Mucosa of stomach (tissue), 1 donor: ENCODE data around the gene HRG.

Experiments used
- H3K27me3 ChIP-seq: one replicate; pipeline ENCODE4 v1.7.0; 2013; ENCODE audit warnings: mild to moderate bottlenecking, low read length; ENCODE audit not compliant: control insufficient read depth, insufficient read depth
- H3K36me3 ChIP-seq: one replicate; pipeline ENCODE4 v1.7.0; 2013; ENCODE audit warnings: low read length; ENCODE audit not compliant: control insufficient read depth, insufficient read depth
- H3K4me1 ChIP-seq: one replicate; pipeline ENCODE4 v1.7.0; 2013; ENCODE audit warnings: mild to moderate bottlenecking, low read length; ENCODE audit not compliant: control insufficient read depth, insufficient read depth
- H3K4me3 ChIP-seq: one replicate; pipeline ENCODE4 v1.7.0; 2013; ENCODE audit warnings: low read length
- H3K9ac ChIP-seq: one replicate; pipeline ENCODE4 v1.7.0; 2013; ENCODE audit warnings: mild to moderate bottlenecking, low read length, moderate library complexity
- H3K9me3 ChIP-seq: one replicate; pipeline ENCODE4 v1.7.0; 2013; ENCODE audit warnings: mild to moderate bottlenecking, low read length, moderate library complexity; ENCODE audit not compliant: control insufficient read depth
- donor health status: Pancreatic carcinoma.

The HRG gene

GRCh38 chr3:186665625-186666188 is at the start of gene HRG:
HRG (plus strand) TSS chr3:186666014; CDS start chr3:186666032, 18 bp downstream.
- H3K4me3 ChIP-seq = no peak within 1 kb of the TSS
- H3K27me3 ChIP-seq = no peaks in the 10 kb centered on the region
- no peaks in the 10 kb centered on the region for H3K36me3 ChIP-seq
- H3K9me3 ChIP-seq = no peaks in the 10 kb centered on the region
- no peaks in the 10 kb centered on the region for H3K4me1 ChIP-seq
- H3K9ac ChIP-seq = no peak within 1 kb of the TSS

GRCh38 chr3:186616299-186616617 is 49.6 kb upstream of the HRG start:
- peaks cover 31% of the 10 kb centered on the region for H3K27me3 ChIP-seq
- no peak overlapping the region for H3K4me3 ChIP-seq
- peaks cover 10% of the 10 kb centered on the region for H3K4me1 ChIP-seq
- H3K9ac ChIP-seq = no peak overlapping the region
- no peaks in the 10 kb centered on the region for H3K36me3 ChIP-seq
- no peaks in the 10 kb centered on the region for H3K9me3 ChIP-seq

- peaks cover 10% of the 10 kb centered on the region for H3K4me1 ChIP-seq
- no peaks in the 10 kb centered on the region for H3K36me3 ChIP-seq
- peaks cover 31% of the 10 kb centered on the region for H3K27me3 ChIP-seq
- H3K4me3 ChIP-seq = no peak overlapping the region
- H3K9me3 ChIP-seq = no peaks in the 10 kb centered on the region
- H3K9ac ChIP-seq = peak overlapping the region; percentile 44
Measured at GRCh38 chr3:186617036-186617946, 48.5 kb upstream of the HRG start.

- no peak overlapping the region for H3K9ac ChIP-seq
- H3K4me1 ChIP-seq = peaks cover 10% of the 10 kb centered on the region
- H3K27me3 ChIP-seq = peaks cover 26% of the 10 kb centered on the region
- no peaks in the 10 kb centered on the region for H3K36me3 ChIP-seq
- H3K9me3 ChIP-seq = no peaks in the 10 kb centered on the region
- H3K4me3 ChIP-seq = no peak overlapping the region
Measured at GRCh38 chr3:186618318-186618938, 47.4 kb upstream of the HRG start.

GRCh38 chr3:186619787-186620212 is 46.0 kb upstream of the HRG start:
- no peaks in the 10 kb centered on the region for H3K9me3 ChIP-seq
- no peak overlapping the region for H3K4me3 ChIP-seq
- H3K27me3 ChIP-seq = peaks cover 20% of the 10 kb centered on the region
- H3K36me3 ChIP-seq = no peaks in the 10 kb centered on the region
- H3K4me1 ChIP-seq = peaks cover 10% of the 10 kb centered on the region
- H3K9ac ChIP-seq = no peak overlapping the region

GRCh38 chr3:186620213-186621092 is 45.4 kb upstream of the HRG start:
- no peak overlapping the region for H3K9ac ChIP-seq
- peaks cover 20% of the 10 kb centered on the region for H3K27me3 ChIP-seq
- no peaks in the 10 kb centered on the region for H3K36me3 ChIP-seq
- no peaks in the 10 kb centered on the region for H3K9me3 ChIP-seq
- H3K4me1 ChIP-seq = peaks cover 10% of the 10 kb centered on the region
- no peak overlapping the region for H3K4me3 ChIP-seq

- Histone ChIP-seq H3K36me3 (no peaks in the 10 kb centered on the region), H3K9me3 (no peaks in the 10 kb centered on the region), H3K4me3 (no peak overlapping the region), H3K27me3 (peaks cover 19% of the 10 kb centered on the region), H3K4me1 (peaks cover 4% of the 10 kb centered on the region), H3K9ac (no peak overlapping the region)
Measured at GRCh38 chr3:186621894-186622650, 43.7 kb upstream of the HRG start.

- no peaks in the 10 kb centered on the region for H3K36me3 ChIP-seq
- H3K4me1 ChIP-seq = no peaks in the 10 kb centered on the region
- no peak overlapping the region for H3K9ac ChIP-seq
- peaks cover 12% of the 10 kb centered on the region for H3K27me3 ChIP-seq
- no peaks in the 10 kb centered on the region for H3K9me3 ChIP-seq
- H3K4me3 ChIP-seq = no peak overlapping the region
Measured at GRCh38 chr3:186622651-186623310, 43.0 kb upstream of the HRG start.

GRCh38 chr3:186624598-186624997 is 41.2 kb upstream of the HRG start:
- H3K27me3 ChIP-seq = no peaks in the 10 kb centered on the region
- no peaks in the 10 kb centered on the region for H3K9me3 ChIP-seq
- no peaks in the 10 kb centered on the region for H3K36me3 ChIP-seq
- no peak overlapping the region for H3K4me3 ChIP-seq
- no peak overlapping the region for H3K9ac ChIP-seq
- no peaks in the 10 kb centered on the region for H3K4me1 ChIP-seq

- Histone ChIP-seq H3K27me3 (no peaks in the 10 kb centered on the region), H3K4me3 (no peak overlapping the region), H3K36me3 (no peaks in the 10 kb centered on the region), H3K9ac (no peak overlapping the region), H3K4me1 (no peaks in the 10 kb centered on the region), H3K9me3 (no peaks in the 10 kb centered on the region)
Measured at GRCh38 chr3:186625600-186626042, 40.2 kb upstream of the HRG start.
